ENCODE measurements around the gene CHSY1. TPM values are rescaled to one million over a fixed set of nuclear protein-coding genes. Genes with fewer than 3 reads are reported as not detected.

Gene CHSY1
- total RNA-seq, 1 experiment from 2014 or later = 11.4 TPM

- Histone ChIP-seq H2AFZ (ENCODE audit: low read length) (no peak overlapping the region), H3K79me2 (ENCODE audit: low read length) (no peaks in the 10 kb centered on the region), H3K4me1 (ENCODE audit: low read length) (no peaks in the 10 kb centered on the region), H3K27ac (ENCODE audit: low read length) (no peak overlapping the region), H4K20me1 (ENCODE audit: insufficient read depth, low read depth, low read length) (peaks cover 63% of the 10 kb centered on the region), H3K4me3 (ENCODE audit: low read length) (no peak overlapping the region), H3K9me3 (ENCODE audit: low read length) (no peaks in the 10 kb centered on the region), H3K27me3 (ENCODE audit: low read length) (no peaks in the 10 kb centered on the region), H3K9ac (ENCODE audit: low read length) (no peak overlapping the region), H3K36me3 (ENCODE audit: insufficient read depth, low read length) (no peaks in the 10 kb centered on the region), H3K9me2 (replicated peaks; ENCODE audit: insufficient read depth, low read length) (no peaks in the 10 kb centered on the region), H3K4me2 (ENCODE audit: low read depth, low read length, poor library complexity, severe bottlenecking) (no peak overlapping the region)
- DNase-seq = no peak
Observed at GRCh38 chr15:101210058-101210457, 41.8 kb downstream of the CHSY1 start.

DNA sequence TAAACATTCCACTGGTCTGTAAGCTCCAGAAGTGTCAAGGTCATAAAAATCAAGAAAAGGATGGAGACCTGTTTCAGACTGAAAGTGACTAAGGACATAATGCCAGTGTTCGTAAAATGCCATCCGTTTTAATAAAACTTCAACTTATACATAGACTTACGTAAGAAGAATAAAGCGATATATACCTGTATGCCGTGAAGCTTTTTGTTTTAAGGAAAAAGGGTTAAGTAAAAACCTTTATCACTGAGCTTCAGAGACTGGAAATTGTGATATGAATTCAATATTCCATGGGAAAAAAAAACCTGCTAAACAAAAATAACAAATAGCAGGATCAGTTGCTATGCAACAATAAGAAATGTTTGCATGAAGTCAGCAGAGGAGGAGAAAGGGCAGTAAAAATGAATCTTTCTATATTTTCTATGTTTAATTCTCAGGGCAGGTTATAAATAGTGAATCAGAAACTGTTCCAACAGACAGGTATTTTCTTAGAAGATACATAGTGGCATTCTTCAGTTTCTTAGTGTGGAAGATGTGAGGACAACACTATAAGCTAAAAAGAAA, 42.5 kb downstream of the CHSY1 start:
- H3K9me2 ChIP-seq (replicated peaks; ENCODE audit: insufficient read depth, low read length) = no peaks in the 10 kb centered on the region
- H3K9ac ChIP-seq (ENCODE audit: low read length) = no peak overlapping the region
- H3K27me3 ChIP-seq (ENCODE audit: low read length) = no peaks in the 10 kb centered on the region
- no peaks in the 10 kb centered on the region for H3K9me3 ChIP-seq (ENCODE audit: low read length)
- no peaks in the 10 kb centered on the region for H3K4me1 ChIP-seq (ENCODE audit: low read length)
- H3K4me3 ChIP-seq (ENCODE audit: low read length) = no peak overlapping the region
- no peak overlapping the region for H2AFZ ChIP-seq (ENCODE audit: low read length)
- H3K4me2 ChIP-seq (ENCODE audit: low read depth, low read length, poor library complexity, severe bottlenecking) = no peak overlapping the region
- peaks cover 67% of the 10 kb centered on the region for H4K20me1 ChIP-seq (ENCODE audit: insufficient read depth, low read depth, low read length)
- H3K36me3 ChIP-seq (ENCODE audit: insufficient read depth, low read length) = no peaks in the 10 kb centered on the region
- no peaks in the 10 kb centered on the region for H3K79me2 ChIP-seq (ENCODE audit: low read length)
- no peak overlapping the region for H3K27ac ChIP-seq (ENCODE audit: low read length)
- DNase-seq = no peak

DNA sequence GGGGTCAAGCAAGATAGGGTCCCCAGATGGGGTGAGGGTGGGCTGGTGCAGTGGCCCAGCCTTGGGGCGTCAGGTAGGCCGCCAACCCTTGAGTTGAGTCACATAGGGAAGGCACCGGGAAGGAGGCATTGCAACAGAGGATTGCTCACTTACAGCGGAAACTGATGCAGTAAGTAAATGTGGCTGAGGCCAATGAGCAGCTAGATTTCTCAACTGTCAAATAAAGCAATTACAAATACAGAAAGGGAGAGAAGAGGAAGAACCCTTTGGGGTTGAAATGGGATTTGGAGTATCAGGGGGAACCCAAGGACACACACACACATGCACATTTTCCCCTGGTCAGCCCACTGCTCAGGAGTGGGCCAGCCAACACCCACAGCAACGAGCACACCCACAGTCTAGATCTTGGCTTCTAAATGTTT, 44.0 kb downstream of the CHSY1 start:
- Histone ChIP-seq H4K20me1 (ENCODE audit: insufficient read depth, low read depth, low read length) (peaks cover 67% of the 10 kb centered on the region), H3K9ac (ENCODE audit: low read length) (no peak overlapping the region)

DNA sequence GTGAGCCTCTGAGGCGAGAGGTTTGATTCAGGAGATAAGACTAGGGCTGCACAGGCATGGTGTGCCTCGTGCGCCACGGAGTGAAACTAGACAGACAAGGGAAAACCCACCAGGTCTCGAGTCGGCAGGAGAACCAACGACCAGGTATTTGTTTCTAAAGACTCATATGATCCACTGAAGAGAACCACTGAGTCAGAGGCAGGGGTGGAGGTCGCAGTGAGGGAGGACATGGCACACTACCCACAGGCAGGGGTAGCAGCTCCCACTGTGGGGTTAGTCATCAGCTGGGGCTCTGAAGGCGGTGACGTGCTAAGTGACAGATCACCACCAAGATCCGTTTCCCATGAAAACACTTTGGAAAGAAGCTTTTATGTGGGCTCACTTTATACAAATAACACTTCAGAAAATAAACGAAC, 45.7 kb downstream of the CHSY1 start:
- DNase-seq = no peak
- H3K4me1 ChIP-seq (ENCODE audit: low read length) = no peaks in the 10 kb centered on the region

More for the DNA sequence above, 44.0 kb downstream of the CHSY1 start:
- H3K9me2 ChIP-seq (replicated peaks; ENCODE audit: insufficient read depth, low read length) = no peaks in the 10 kb centered on the region
- no peak overlapping the region for H2AFZ ChIP-seq (ENCODE audit: low read length)
- H3K9me3 ChIP-seq (ENCODE audit: low read length) = no peaks in the 10 kb centered on the region
- no peak overlapping the region for H3K4me3 ChIP-seq (ENCODE audit: low read length)
- H3K36me3 ChIP-seq (ENCODE audit: insufficient read depth, low read length) = no peaks in the 10 kb centered on the region
- no peaks in the 10 kb centered on the region for H3K4me1 ChIP-seq (ENCODE audit: low read length)
- no peak overlapping the region for H3K27ac ChIP-seq (ENCODE audit: low read length)
- DNase-seq = no peak
- no peaks in the 10 kb centered on the region; the same call in 1 of the 2 replicates for H3K79me2 ChIP-seq (ENCODE audit: low read length)
- H3K4me2 ChIP-seq (ENCODE audit: low read depth, low read length, poor library complexity, severe bottlenecking) = no peak overlapping the region
- H3K27me3 ChIP-seq (ENCODE audit: low read length) = no peaks in the 10 kb centered on the region

GRCh38 chr15:101204739-101205535, 46.9 kb downstream of the CHSY1 start:
- no peaks in the 10 kb centered on the region for H3K27me3 ChIP-seq (ENCODE audit: low read length)
- H4K20me1 ChIP-seq (ENCODE audit: insufficient read depth, low read depth, low read length) = peaks cover 71% of the 10 kb centered on the region
- H3K9me3 ChIP-seq (ENCODE audit: low read length) = no peaks in the 10 kb centered on the region
- no peak overlapping the region for H3K9ac ChIP-seq (ENCODE audit: low read length)
- no peak overlapping the region for H3K27ac ChIP-seq (ENCODE audit: low read length)
- H3K4me3 ChIP-seq (ENCODE audit: low read length) = no peak overlapping the region
- H3K79me2 ChIP-seq (ENCODE audit: low read length) = no peaks in the 10 kb centered on the region; the same call in 1 of the 2 replicates
- DNase-seq = no peak
- no peak overlapping the region for H3K4me2 ChIP-seq (ENCODE audit: low read depth, low read length, poor library complexity, severe bottlenecking)
- H3K36me3 ChIP-seq (ENCODE audit: insufficient read depth, low read length) = no peaks in the 10 kb centered on the region
- H3K4me1 ChIP-seq (ENCODE audit: low read length) = peaks cover 8% of the 10 kb centered on the region
- H2AFZ ChIP-seq (ENCODE audit: low read length) = no peak overlapping the region
- H3K9me2 ChIP-seq (replicated peaks; ENCODE audit: insufficient read depth, low read length) = no peaks in the 10 kb centered on the region

More for the DNA sequence above, 45.7 kb downstream of the CHSY1 start:
- H3K27me3 ChIP-seq (ENCODE audit: low read length) = no peaks in the 10 kb centered on the region
- peaks cover 67% of the 10 kb centered on the region for H4K20me1 ChIP-seq (ENCODE audit: insufficient read depth, low read depth, low read length)
- no peak overlapping the region for H3K27ac ChIP-seq (ENCODE audit: low read length)
- H2AFZ ChIP-seq (ENCODE audit: low read length) = no peak overlapping the region
- no peaks in the 10 kb centered on the region for H3K36me3 ChIP-seq (ENCODE audit: insufficient read depth, low read length)
- no peaks in the 10 kb centered on the region for H3K9me2 ChIP-seq (replicated peaks; ENCODE audit: insufficient read depth, low read length)
- no peak overlapping the region for H3K4me2 ChIP-seq (ENCODE audit: low read depth, low read length, poor library complexity, severe bottlenecking)
- H3K4me3 ChIP-seq (ENCODE audit: low read length) = no peak overlapping the region
- H3K9me3 ChIP-seq (ENCODE audit: low read length) = no peaks in the 10 kb centered on the region
- no peak overlapping the region for H3K9ac ChIP-seq (ENCODE audit: low read length)
- H3K79me2 ChIP-seq (ENCODE audit: low read length) = no peaks in the 10 kb centered on the region; the same call in 1 of the 2 replicates

DNA sequence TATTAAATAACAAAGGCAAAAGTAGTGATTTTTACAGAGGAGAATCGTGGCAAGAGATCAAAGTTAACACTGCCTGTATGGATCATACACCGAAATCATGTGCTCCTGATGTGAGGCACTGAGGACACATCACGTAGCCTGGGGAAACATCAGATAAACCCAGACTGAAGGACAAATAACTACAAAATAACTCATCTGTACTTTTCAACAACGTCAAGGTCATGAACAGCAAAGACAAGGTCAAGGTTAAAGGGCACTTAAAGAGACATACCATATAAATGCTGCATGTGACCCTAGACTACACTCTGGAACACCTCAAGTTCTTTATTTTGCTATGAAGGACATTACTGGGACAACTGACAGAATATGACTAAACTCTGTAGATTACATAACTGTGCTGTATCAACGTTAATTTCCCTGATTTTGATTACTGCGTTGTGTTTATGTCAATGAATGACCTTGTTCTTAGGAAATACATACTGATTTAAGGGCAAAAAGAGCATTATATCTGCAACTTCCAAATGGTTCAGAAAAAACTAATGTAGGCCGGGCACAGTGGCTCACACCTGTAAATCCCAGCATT, 48.1 kb downstream of the CHSY1 start:
- Histone ChIP-seq H3K4me2 (ENCODE audit: low read depth, low read length, poor library complexity, severe bottlenecking) (no peak overlapping the region), H3K79me2 (ENCODE audit: low read length) (no peaks in the 10 kb centered on the region; the same call in 1 of the 2 replicates), H3K36me3 (ENCODE audit: insufficient read depth, low read length) (no peaks in the 10 kb centered on the region), H3K9me3 (ENCODE audit: low read length) (no peaks in the 10 kb centered on the region), H3K4me1 (ENCODE audit: low read length) (peaks cover 20% of the 10 kb centered on the region), H3K27ac (ENCODE audit: low read length) (no peak overlapping the region), H4K20me1 (ENCODE audit: insufficient read depth, low read depth, low read length) (peaks cover 71% of the 10 kb centered on the region), H3K9me2 (replicated peaks; ENCODE audit: insufficient read depth, low read length) (no peaks in the 10 kb centered on the region), H3K4me3 (ENCODE audit: low read length) (no peak overlapping the region), H3K27me3 (ENCODE audit: low read length) (no peaks in the 10 kb centered on the region), H2AFZ (ENCODE audit: low read length) (no peak overlapping the region), H3K9ac (ENCODE audit: low read length) (no peak overlapping the region)
- no peak for DNase-seq

DNA sequence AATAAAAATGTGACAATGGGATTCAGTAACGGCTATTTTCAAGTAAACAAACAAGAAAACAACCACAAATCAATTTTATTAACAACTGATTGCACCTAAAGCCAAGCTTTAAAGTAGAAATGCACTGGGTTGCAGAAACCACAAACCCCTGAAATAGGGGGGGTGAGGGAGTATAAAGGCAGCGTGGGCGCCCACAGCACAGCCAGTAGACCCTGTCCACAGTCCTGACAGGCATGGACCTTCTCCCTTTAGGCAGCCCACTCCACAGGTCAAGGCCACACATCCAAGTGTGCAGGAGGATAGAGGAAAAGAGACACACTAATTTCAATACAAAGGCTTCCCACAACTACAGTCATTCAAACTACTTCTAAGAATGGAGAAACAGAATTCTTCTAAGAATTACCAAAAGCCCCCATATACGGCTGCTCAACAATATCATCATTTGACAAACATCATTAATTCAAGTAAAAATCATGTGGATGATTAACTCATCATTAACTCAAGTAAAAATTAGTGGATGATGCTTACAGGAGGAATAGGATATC, 48.7 kb downstream of the CHSY1 start:
- no peaks in the 10 kb centered on the region for H3K9me2 ChIP-seq (replicated peaks; ENCODE audit: insufficient read depth, low read length)
- no peaks in the 10 kb centered on the region for H3K9me3 ChIP-seq (ENCODE audit: low read length)
- H3K4me2 ChIP-seq (ENCODE audit: low read depth, low read length, poor library complexity, severe bottlenecking) = no peak overlapping the region
- H3K4me1 ChIP-seq (ENCODE audit: low read length) = peaks cover 20% of the 10 kb centered on the region
- no peak overlapping the region for H3K27ac ChIP-seq (ENCODE audit: low read length)
- no peak overlapping the region for H2AFZ ChIP-seq (ENCODE audit: low read length)
- H3K36me3 ChIP-seq (ENCODE audit: insufficient read depth, low read length) = no peaks in the 10 kb centered on the region
- peaks cover 75% of the 10 kb centered on the region for H4K20me1 ChIP-seq (ENCODE audit: insufficient read depth, low read depth, low read length)
- DNase-seq = no peak
- H3K4me3 ChIP-seq (ENCODE audit: low read length) = no peak overlapping the region
- no peaks in the 10 kb centered on the region; the same call in 1 of the 2 replicates for H3K79me2 ChIP-seq (ENCODE audit: low read length)
- H3K9ac ChIP-seq (ENCODE audit: low read length) = no peak overlapping the region
- no peaks in the 10 kb centered on the region for H3K27me3 ChIP-seq (ENCODE audit: low read length)

All from Karpas-422 (cell line).